Muscle layer of duodenum (tissue), 2 donors: ENCODE measurements around the gene BCAP29.
A peak's percentile ranks its signal among the peaks of the same experiment; 100 is the strongest.
"Not testable (repeated sequence)": the region's sequence is repeated elsewhere in the genome, so short reads cannot be mapped to it uniquely, and the experiment has no call there.

ENCODE experiments used
- H3K27ac ChIP-seq: one replicate; pipeline ENCODE4 v1.7.0; 2013; ENCODE audit warnings: mild to moderate bottlenecking, low read length
- H3K27me3 ChIP-seq: one replicate; pipeline ENCODE4 v1.7.0; 2013; ENCODE audit warnings: low read depth, mild to moderate bottlenecking, control low read depth, low read length
- H3K36me3 ChIP-seq, 2 donors: one replicate each; pipeline ENCODE4 v1.7.0; 2013; ENCODE audit warnings: low read length in 2 of 2, control low read depth in 1 of 2, mild to moderate bottlenecking in 1 of 2; ENCODE audit not compliant: insufficient read depth in 2 of 2, control insufficient read depth in 1 of 2
- H3K4me1 ChIP-seq, 2 donors: one replicate each; pipeline ENCODE4 v1.7.0; 2013; ENCODE audit warnings: low read length in 2 of 2, mild to moderate bottlenecking in 2 of 2, control low read depth in 1 of 2, moderate library complexity in 1 of 2; ENCODE audit not compliant: insufficient read depth in 2 of 2, control insufficient read depth in 1 of 2
- H3K4me3 ChIP-seq, 2 donors: one replicate each; pipeline ENCODE4 v1.7.0; 2013; ENCODE audit warnings: low read length in 2 of 2, low read depth in 1 of 2, mild to moderate bottlenecking in 1 of 2
- H3K9me3 ChIP-seq, 2 donors: one replicate each; pipeline ENCODE4 v1.7.0; 2013; ENCODE audit warnings: low read length in 2 of 2, control low read depth in 1 of 2, mild to moderate bottlenecking in 1 of 2; ENCODE audit not compliant: control insufficient read depth in 1 of 2
- donor health status: healthy.

Gene BCAP29

DNA sequence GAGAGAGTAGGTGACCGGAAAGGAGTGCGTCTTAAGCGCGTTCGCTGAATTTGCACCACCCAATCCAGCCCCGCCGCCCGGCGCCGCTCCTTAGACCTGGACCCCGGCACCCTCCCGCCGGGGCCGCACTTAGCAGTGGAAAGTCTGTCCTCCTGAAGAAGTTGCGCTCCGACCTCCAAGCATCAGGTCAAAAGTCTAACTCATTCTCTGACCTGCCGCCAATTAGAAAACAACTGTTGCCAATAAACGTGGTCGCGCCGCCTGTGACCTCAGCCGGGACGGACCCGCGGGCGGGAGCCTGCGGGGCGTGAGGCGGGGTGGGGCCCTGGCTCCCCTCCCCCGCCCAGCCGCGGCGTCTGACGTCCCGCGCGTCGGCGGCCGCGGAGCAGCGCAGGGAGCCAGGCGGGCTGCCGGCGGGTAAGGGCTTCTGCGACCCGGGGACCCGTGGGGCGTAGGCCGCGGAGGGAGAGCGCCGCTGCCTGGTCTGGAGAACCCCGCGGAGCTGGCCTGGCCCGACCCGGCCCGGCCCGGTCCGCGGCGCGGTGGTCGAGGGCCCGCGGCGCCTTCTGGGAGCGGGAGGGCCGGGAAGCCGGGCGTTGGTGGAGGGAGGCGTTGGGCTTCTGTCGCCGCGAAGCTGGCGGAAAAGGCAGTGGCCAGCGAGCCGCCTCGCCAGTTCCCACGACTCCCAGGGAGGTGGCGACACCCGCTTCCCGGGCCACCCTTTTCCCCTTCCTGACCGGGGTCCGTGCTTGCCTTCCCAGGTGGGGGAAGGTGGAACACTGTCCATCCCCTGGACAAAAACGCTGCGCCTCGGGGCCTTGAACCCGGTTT lies at the start of gene BCAP29:
Gene BCAP29 (plus strand): TSS at position 362 of the 831 bp plus-strand sequence. CDS start 527 bp downstream, outside the sequence.
- Histone ChIP-seq H3K27ac (peak within 1 kb of the TSS; percentile 94), H3K36me3 (peaks cover 11 to 14% of the 10 kb centered on the region in 2 donors), H3K9me3 (no peaks in the 10 kb centered on the region), H3K4me3 (peak within 1 kb of the TSS; percentile 76 to 95), H3K27me3 (no peaks in the 10 kb centered on the region), H3K4me1 (peaks cover 0 to 16% of the 10 kb centered on the region in 2 donors)

GRCh38 chr7:107530751-107531150 lies 49.3 kb upstream of the BCAP29 start:
- Histone ChIP-seq H3K4me3 (no peak overlapping the region), H3K27me3 (no peaks in the 10 kb centered on the region), H3K4me1 (no peaks in the 10 kb centered on the region), H3K9me3 (no peaks in the 10 kb centered on the region), H3K27ac (no peak overlapping the region), H3K36me3 (peaks cover 0 to 5% of the 10 kb centered on the region in 2 donors)

GRCh38 chr7:107534139-107534538 lies 45.9 kb upstream of the BCAP29 start:
- H3K36me3 ChIP-seq, result peaks cover 0 to under 1% of the 10 kb centered on the region in 2 donors
- H3K9me3 ChIP-seq, result no peaks in the 10 kb centered on the region
- H3K27ac ChIP-seq, result no peak overlapping the region
- H3K27me3 ChIP-seq, result no peaks in the 10 kb centered on the region
- H3K4me1 ChIP-seq, result no peaks in the 10 kb centered on the region
- H3K4me3 ChIP-seq, result no peak overlapping the region

GRCh38 chr7:107537228-107537627 lies 42.8 kb upstream of the BCAP29 start:
- H3K27ac ChIP-seq, H3K4me1 ChIP-seq, H3K36me3 ChIP-seq, H3K9me3 ChIP-seq, H3K27me3 ChIP-seq, H3K4me3 ChIP-seq: not testable (repeated sequence)

DNA sequence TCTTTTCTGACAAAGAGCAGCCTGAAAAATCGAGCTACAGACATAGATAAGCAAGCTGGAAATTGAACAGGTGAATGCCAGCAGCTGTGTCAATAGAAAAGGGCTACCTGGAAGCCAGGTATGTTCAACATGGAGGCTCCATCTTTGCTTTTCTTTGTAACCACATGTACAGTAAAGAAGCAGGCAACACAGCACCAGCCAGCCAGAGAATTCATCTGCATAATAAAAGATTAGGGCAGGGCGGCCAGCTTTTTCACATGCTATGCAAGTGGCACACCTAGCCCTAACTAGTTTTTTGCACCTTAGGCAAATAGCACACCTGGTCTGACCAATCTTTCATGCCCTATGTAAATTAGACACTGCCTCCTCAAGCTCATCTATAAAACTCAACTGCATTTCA lies 42.0 kb upstream of the BCAP29 start:
- Histone ChIP-seq H3K27me3 (no peaks in the 10 kb centered on the region), H3K36me3 (peaks cover 3 to 4% of the 10 kb centered on the region in 2 donors), H3K4me1 (no peaks in the 10 kb centered on the region), H3K9me3 (no peaks in the 10 kb centered on the region), H3K4me3 (no peak overlapping the region), H3K27ac (no peak overlapping the region)

DNA sequence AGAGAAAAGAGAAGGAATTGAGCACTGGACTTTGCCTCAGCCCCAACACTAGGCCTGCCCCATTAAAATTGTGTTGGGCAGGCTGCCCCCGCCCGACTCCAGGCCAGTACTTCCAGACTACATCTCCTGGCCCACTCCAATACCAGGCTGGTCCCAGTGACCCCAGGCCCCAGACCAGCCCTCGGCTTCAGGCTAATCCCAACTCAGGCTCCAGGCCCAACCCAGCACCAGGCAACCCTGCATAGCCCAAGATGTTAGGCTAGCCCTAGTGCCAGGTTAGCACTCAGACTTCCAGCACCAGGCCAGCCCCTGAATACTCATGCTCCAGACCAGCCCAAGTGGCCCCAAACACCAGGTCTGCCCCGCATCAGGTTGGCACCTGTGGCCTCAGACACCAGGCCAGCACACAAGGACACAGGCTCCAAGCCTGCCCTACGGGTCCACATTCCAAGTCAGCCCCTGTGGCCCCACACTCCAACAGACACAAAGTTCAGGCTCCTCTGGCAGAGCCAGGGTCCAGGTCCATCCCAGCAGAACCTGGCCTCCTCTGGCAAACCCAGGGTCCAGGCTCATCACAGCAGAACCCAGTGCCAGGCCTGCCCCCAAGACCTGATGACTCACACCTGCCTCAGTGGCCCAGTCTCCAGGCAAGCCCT lies 36.6 kb upstream of the BCAP29 start:
- Histone ChIP-seq H3K27me3 (no peaks in the 10 kb centered on the region), H3K4me3 (no peak overlapping the region), H3K4me1 (no peaks in the 10 kb centered on the region), H3K36me3 (peaks cover 21 to 35% of the 10 kb centered on the region in 2 donors), H3K27ac (no peak overlapping the region), H3K9me3 (peaks cover 0 to 10% of the 10 kb centered on the region in 2 donors)

DNA sequence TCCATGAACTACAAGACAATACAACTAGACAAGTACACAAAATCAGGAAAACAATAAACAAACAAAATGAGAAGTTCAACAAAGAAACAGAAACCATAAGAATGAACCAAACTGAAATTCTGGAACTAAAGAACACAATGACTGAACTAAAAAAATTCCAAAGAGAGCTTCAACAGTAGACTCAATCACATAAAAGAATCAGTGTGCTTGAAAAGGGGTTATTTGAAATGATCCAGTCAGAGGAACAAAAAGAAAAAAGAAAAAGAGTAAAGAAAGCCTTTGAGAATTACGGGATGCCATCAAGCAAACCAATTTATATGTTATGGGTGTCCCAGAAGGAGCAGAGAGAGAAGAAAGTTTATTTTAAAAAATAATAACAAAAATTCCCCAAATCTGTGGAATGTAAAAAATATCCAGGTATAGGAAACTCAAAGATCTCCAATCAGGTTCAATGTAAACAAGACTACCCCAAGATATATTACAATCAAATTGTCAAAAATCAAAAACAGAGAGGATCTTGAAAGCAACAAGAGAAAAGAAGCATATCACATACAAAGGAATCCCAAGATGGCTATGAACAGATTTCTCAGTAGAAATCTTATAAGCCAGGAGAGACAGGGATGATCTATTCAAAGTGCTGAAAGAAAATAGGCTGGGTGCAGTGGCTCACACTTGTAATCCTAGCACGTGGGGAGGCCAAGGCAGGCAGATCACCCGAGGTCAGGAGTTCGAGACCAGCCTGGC lies 35.0 kb upstream of the BCAP29 start:
- Histone ChIP-seq H3K4me3 (no peak overlapping the region), H3K27me3 (no peaks in the 10 kb centered on the region), H3K36me3 (peaks cover 18 to 32% of the 10 kb centered on the region in 2 donors)

GRCh38 chr7:107551936-107552335 lies 28.1 kb upstream of the BCAP29 start:
- Histone ChIP-seq H3K4me3 (no peak overlapping the region), H3K4me1 (no peaks in the 10 kb centered on the region), H3K27ac (no peak overlapping the region), H3K36me3 (peaks cover 23 to 30% of the 10 kb centered on the region in 2 donors), H3K9me3 (no peaks in the 10 kb centered on the region), H3K27me3 (no peaks in the 10 kb centered on the region)

More for the DNA sequence above, 35.0 kb upstream of the BCAP29 start:
- H3K27ac ChIP-seq, result no peak overlapping the region
- H3K4me1 ChIP-seq, result no peaks in the 10 kb centered on the region
- peaks cover 0 to 10% of the 10 kb centered on the region in 2 donors for H3K9me3 ChIP-seq

DNA sequence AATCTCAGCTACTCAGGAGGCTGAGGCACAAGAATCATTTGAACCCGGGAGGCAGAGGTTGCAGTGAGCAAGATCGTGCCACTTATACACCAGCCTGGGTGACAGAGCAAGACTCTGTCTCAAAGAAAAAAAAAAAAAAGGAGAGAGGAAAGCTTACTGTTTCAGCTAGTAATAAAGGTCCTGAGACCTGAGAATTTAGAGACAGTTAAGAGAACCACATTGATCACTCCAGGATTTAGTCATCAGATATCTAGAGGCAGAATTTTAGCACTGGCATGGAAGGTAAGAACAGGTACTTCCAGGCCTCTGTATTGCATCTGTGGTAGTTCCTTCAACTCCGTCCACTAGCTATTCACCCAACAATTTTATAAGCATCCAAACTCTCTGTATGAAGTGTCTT lies 24.2 kb upstream of the BCAP29 start:
- peaks cover 6 to 14% of the 10 kb centered on the region in 2 donors for H3K4me1 ChIP-seq
- H3K27me3 ChIP-seq, result no peaks in the 10 kb centered on the region
- no peak overlapping the region for H3K4me3 ChIP-seq
- H3K27ac ChIP-seq, result no peak overlapping the region
- no peaks in the 10 kb centered on the region for H3K9me3 ChIP-seq
- H3K36me3 ChIP-seq, result peaks cover 20 to 35% of the 10 kb centered on the region in 2 donors

GRCh38 chr7:107559864-107560263 lies 20.2 kb upstream of the BCAP29 start:
- Histone ChIP-seq H3K36me3 (peaks cover 18 to 21% of the 10 kb centered on the region in 2 donors), H3K4me1 (peaks cover 6 to 38% of the 10 kb centered on the region in 2 donors), H3K27me3 (no peaks in the 10 kb centered on the region), H3K27ac (peak overlapping the region; percentile 59), H3K4me3 (no peak overlapping the region), H3K9me3 (no peaks in the 10 kb centered on the region)

- peaks cover 6 to 43% of the 10 kb centered on the region in 2 donors for H3K4me1 ChIP-seq
- H3K27ac ChIP-seq, result peak overlapping the region; percentile 3
- H3K4me3 ChIP-seq, result no peak overlapping the region
- peaks cover 13 to 18% of the 10 kb centered on the region in 2 donors for H3K36me3 ChIP-seq
- H3K9me3 ChIP-seq, result no peaks in the 10 kb centered on the region
- H3K27me3 ChIP-seq, result no peaks in the 10 kb centered on the region
Observed at GRCh38 chr7:107560898-107561516, 19.0 kb upstream of the BCAP29 start.
